Type B pancreatic cell (in vitro differentiated cells): Measurements from ENCODE around the gene HTN3. TPM values are rescaled to one million over a fixed set of nuclear protein-coding genes. Genes with fewer than 3 reads are reported as not detected.
"Not testable (repeated sequence)": the region's sequence is repeated elsewhere in the genome, so short reads cannot be mapped to it uniquely, and the experiment has no call there.

Source experiments
- DNase-seq: peaks from one replicate; pipeline ENCODE4 v3.0.0; 2021; ENCODE audit warnings: mixed read lengths; ENCODE audit not compliant: unreplicated experiment; ENCODE audit errors: extremely low spot score
- H3K27ac Mint-ChIP-seq: 2 replicates; pipeline ENCODE4 v1.8.0; 2021; ENCODE audit warnings: mild to moderate bottlenecking, mixed read lengths
- H3K27me3 Mint-ChIP-seq: 2 replicates; pipeline ENCODE4 v1.8.0; 2021; ENCODE audit warnings: mixed read lengths
- H3K36me3 Mint-ChIP-seq: 2 replicates; pipeline ENCODE4 v1.8.0; 2021; ENCODE audit warnings: mixed read lengths
- H3K4me1 Mint-ChIP-seq: one replicate; pipeline ENCODE4 v1.8.0; 2021; ENCODE audit warnings: mixed read lengths; ENCODE audit not compliant: unreplicated experiment
- H3K4me3 Mint-ChIP-seq: 2 replicates; pipeline ENCODE4 v1.8.0; 2021; ENCODE audit warnings: mild to moderate bottlenecking, mixed read lengths
- H3K9me3 Mint-ChIP-seq: 2 replicates; pipeline ENCODE4 v1.8.0; 2021; ENCODE audit warnings: mixed read lengths
- CTCF ChIP-seq: fragments of 200-600 bp; sonication (generic); conservative IDR thresholded peaks from 2 replicates; pipeline ENCODE4 v1.5.0; 2021; ENCODE audit warnings: antibody characterized with exemption, mild to moderate bottlenecking
- total RNA-seq: library from RNA; stranded (reverse); gene quantifications from 2 replicates; pipeline ENCODE4 v1.2.1, GENCODE V29; 2021; ENCODE audit warnings: low replicate concordance

Gene HTN3
- total RNA-seq, 1 donor from 2014 or later: not detected

- Mint-ChIP-seq H3K27ac (no peak overlapping the region), H3K4me3 (no peak overlapping the region), H3K9me3 (no peaks in the 10 kb centered on the region), H3K27me3 (no peaks in the 10 kb centered on the region), H3K4me1 (no peaks in the 10 kb centered on the region), H3K36me3 (no peaks in the 10 kb centered on the region)
- TF ChIP-seq CTCF: no peak
- no peak for DNase-seq
Measured at GRCh38 chr4:70027011-70027410, 1.2 kb upstream of the HTN3 start.

- not testable (repeated sequence) for H3K4me3 Mint-ChIP-seq, H3K27me3 Mint-ChIP-seq, H3K9me3 Mint-ChIP-seq, H3K4me1 Mint-ChIP-seq, DNase-seq, H3K36me3 Mint-ChIP-seq, H3K27ac Mint-ChIP-seq
Measured at GRCh38 chr4:70037559-70037958, 9.3 kb downstream of the HTN3 start.

GRCh38 chr4:70039928-70040327 lies 11.7 kb downstream of the HTN3 start:
- not testable (repeated sequence) for H3K36me3 Mint-ChIP-seq, H3K27me3 Mint-ChIP-seq, H3K27ac Mint-ChIP-seq, DNase-seq, H3K4me3 Mint-ChIP-seq, H3K4me1 Mint-ChIP-seq, H3K9me3 Mint-ChIP-seq

- no peak overlapping the region for H3K4me3 Mint-ChIP-seq
Measured at GRCh38 chr4:70041652-70042286, 13.5 kb downstream of the HTN3 start.

GRCh38 chr4:70050138-70050537 lies 21.9 kb downstream of the HTN3 start, which contains the start of gene HTN1:
HTN1 (plus strand) TSS chr4:70050438; CDS start chr4:70053077, 2,639 bp downstream.
- H3K27ac Mint-ChIP-seq, DNase-seq, H3K4me1 Mint-ChIP-seq, H3K9me3 Mint-ChIP-seq, H3K4me3 Mint-ChIP-seq, H3K36me3 Mint-ChIP-seq, H3K27me3 Mint-ChIP-seq: not testable (repeated sequence)

More at GRCh38 chr4:70041652-70042286, 13.5 kb downstream of the HTN3 start:
- DNase-seq: no peak
- Mint-ChIP-seq H3K27me3 (no peaks in the 10 kb centered on the region), H3K36me3 (no peaks in the 10 kb centered on the region), H3K27ac (no peak overlapping the region), H3K9me3 (peaks cover 9% of the 10 kb centered on the region), H3K4me1 (no peaks in the 10 kb centered on the region)
- TF ChIP-seq CTCF: no peak

GRCh38 chr4:70056534-70056933 lies 28.3 kb downstream of the HTN3 start:
- not testable (repeated sequence) for H3K27me3 Mint-ChIP-seq, H3K9me3 Mint-ChIP-seq, H3K4me1 Mint-ChIP-seq, DNase-seq, H3K36me3 Mint-ChIP-seq, H3K27ac Mint-ChIP-seq, H3K4me3 Mint-ChIP-seq

- DNase-seq: no peak
- TF ChIP-seq CTCF: no peak
- H3K9me3 Mint-ChIP-seq: peaks cover 4% of the 10 kb centered on the region
- H3K27ac Mint-ChIP-seq: no peak overlapping the region
- no peaks in the 10 kb centered on the region for H3K27me3 Mint-ChIP-seq
- H3K36me3 Mint-ChIP-seq: no peaks in the 10 kb centered on the region
- no peaks in the 10 kb centered on the region for H3K4me1 Mint-ChIP-seq
- H3K4me3 Mint-ChIP-seq: no peak overlapping the region
Measured at GRCh38 chr4:70057651-70058050, 29.4 kb downstream of the HTN3 start.

- Mint-ChIP-seq H3K36me3 (no peaks in the 10 kb centered on the region), H3K4me3 (no peak overlapping the region), H3K27ac (no peak overlapping the region), H3K27me3 (no peaks in the 10 kb centered on the region), H3K4me1 (no peaks in the 10 kb centered on the region), H3K9me3 (peaks cover 4% of the 10 kb centered on the region)
- TF ChIP-seq CTCF: no peak
- no peak for DNase-seq
Measured at GRCh38 chr4:70059149-70059548, 30.9 kb downstream of the HTN3 start.
